Neuronal stem cell (in vitro differentiated cells): ENCODE data around the gene DYNAP.

Experiments
- DNase-seq: peaks from one replicate; pipeline ENCODE4 v3.0.0-alpha.2; 2013; ENCODE audit warnings: low spot score
- H2AFZ ChIP-seq: one replicate; pipeline ENCODE4 v1.6.1; 2013; ENCODE audit warnings: mild to moderate bottlenecking, low read length, inconsistent platforms
- H2AK5ac ChIP-seq: 2 replicates; pipeline ENCODE4 v1.6.1; 2013; ENCODE audit warnings: low read depth, mild to moderate bottlenecking, inconsistent platforms, low read length, moderate library complexity, mixed read lengths
- H2BK120ac ChIP-seq: 2 replicates; pipeline ENCODE4 v1.6.1; 2013; ENCODE audit warnings: low read depth, mild to moderate bottlenecking, inconsistent platforms, low read length, moderate library complexity, mixed read lengths
- H2BK12ac ChIP-seq: one replicate; pipeline ENCODE4 v1.6.1; 2013; ENCODE audit warnings: low read length, inconsistent platforms
- H2BK15ac ChIP-seq: 2 replicates; pipeline ENCODE4 v1.6.1; 2013; ENCODE audit warnings: mild to moderate bottlenecking, low read length, inconsistent platforms, mixed read lengths
- H2BK5ac ChIP-seq: one replicate; pipeline ENCODE4 v1.6.1; 2013; ENCODE audit warnings: inconsistent platforms, mild to moderate bottlenecking, low read length, moderate library complexity
- H3K14ac ChIP-seq: one replicate; pipeline ENCODE4 v1.6.1; 2013; ENCODE audit warnings: low read length, inconsistent platforms
- H3K18ac ChIP-seq: 2 replicates; pipeline ENCODE4 v1.6.1; 2013; ENCODE audit warnings: low read length, inconsistent platforms
- H3K23ac ChIP-seq: 2 replicates; pipeline ENCODE4 v1.6.1; 2013; ENCODE audit warnings: low read depth, mild to moderate bottlenecking, mixed read lengths, low read length, inconsistent platforms; ENCODE audit not compliant: poor library complexity
- H3K27ac ChIP-seq: replicated peaks from 3 replicates; pipeline ENCODE4 v1.5.1; 2013; ENCODE audit warnings: low read length, inconsistent platforms
- H3K27me3 ChIP-seq, 3 experiments: 2 replicates each; pipeline ENCODE4 v1.6.1; 2013; ENCODE audit warnings: low read length in 3 of 3, mild to moderate bottlenecking in 2 of 3, inconsistent platforms in 1 of 3, low read depth in 1 of 3, mixed read lengths in 1 of 3, moderate library complexity in 1 of 3; ENCODE audit not compliant: control insufficient read depth in 3 of 3, insufficient read depth in 3 of 3
- H3K36me3 ChIP-seq, 2 donors: replicated peaks in 1 of 2; 2 replicates each; pipeline ENCODE4 v1.6.1; 2013; ENCODE audit warnings: low read length in 2 of 2; ENCODE audit not compliant: control insufficient read depth in 2 of 2, insufficient read depth in 2 of 2
- H3K4ac ChIP-seq: 2 replicates; pipeline ENCODE4 v1.6.1; 2013; ENCODE audit warnings: inconsistent platforms, mild to moderate bottlenecking, low read length, moderate library complexity
- H3K4me1 ChIP-seq, 2 donors: 1 replicate in 1 of 2; 2 replicates in 1 of 2; pipeline ENCODE4 v1.6.1; 2013; ENCODE audit warnings: low read length in 2 of 2, low read depth in 1 of 2; ENCODE audit not compliant: control insufficient read depth in 2 of 2, insufficient read depth in 1 of 2
- H3K4me2 ChIP-seq: one replicate; pipeline ENCODE4 v1.6.1; 2013; ENCODE audit warnings: mild to moderate bottlenecking, low read length, inconsistent platforms; ENCODE audit not compliant: insufficient read depth, poor library complexity, severe bottlenecking
- H3K4me3 ChIP-seq, 2 donors: 2 replicates each; pipeline ENCODE4 v1.5.1; 2013; ENCODE audit warnings: low read length in 2 of 2, mild to moderate bottlenecking in 2 of 2, inconsistent platforms in 1 of 2, moderate library complexity in 1 of 2
- H3K79me1 ChIP-seq: one replicate; pipeline ENCODE4 v1.6.1; 2013; ENCODE audit warnings: low read depth, mild to moderate bottlenecking, inconsistent platforms, low read length, moderate library complexity
- H3K9ac ChIP-seq: one replicate; pipeline ENCODE4 v1.6.1; 2013; ENCODE audit warnings: mild to moderate bottlenecking, low read depth, low read length, inconsistent platforms; ENCODE audit not compliant: poor library complexity
- H3K9me3 ChIP-seq, 2 donors: replicated peaks in 1 of 2; 2 replicates each; pipeline versions ENCODE3 to v1.6.1; 2013; ENCODE audit warnings: low read length in 2 of 2, mild to moderate bottlenecking in 2 of 2, inconsistent platforms in 1 of 2, low read depth in 1 of 2, mixed read lengths in 1 of 2, moderate library complexity in 1 of 2; ENCODE audit not compliant: control insufficient read depth in 2 of 2, insufficient read depth in 1 of 2
- H4K8ac ChIP-seq: one replicate; pipeline ENCODE4 v1.6.1; 2013; ENCODE audit warnings: low read depth, mild to moderate bottlenecking, inconsistent platforms, low read length, moderate library complexity
- H4K91ac ChIP-seq: one replicate; pipeline ENCODE4 v1.6.1; 2013; ENCODE audit warnings: low read length, low read depth, mild to moderate bottlenecking, inconsistent platforms; ENCODE audit not compliant: poor library complexity
- WGBS, 2 donors: extraction: QIAGEN DNeasy Blood & Tissue Kit; methylation state at CpG; one replicate each; pipeline ENCODE4 v1.1.7; 2013; ENCODE audit warnings: missing lambda C conversion rate in 2 of 2, mixed read lengths in 1 of 2; ENCODE audit not compliant: insufficient read length in 2 of 2, insufficient replicate concordance in 1 of 2; ENCODE audit errors: extremely low coverage in 2 of 2; 5-methylcytosine and 5-hydroxymethylcytosine counted together

The DYNAP gene

GRCh38 chr18:54607213-54608027, 16.4 kb downstream of the DYNAP start:
- H2BK12ac ChIP-seq = no peak overlapping the region
- H4K91ac ChIP-seq = no peak overlapping the region
- no peak overlapping the region for H3K18ac ChIP-seq
- peak overlapping the region; percentile 63 for H2AFZ ChIP-seq
- H3K36me3 ChIP-seq = no peaks in the 10 kb centered on the region
- no peak overlapping the region for H3K9ac ChIP-seq
- DNase-seq = no peak
- H3K27ac ChIP-seq = no peak overlapping the region
- H3K9me3 ChIP-seq = no peaks in the 10 kb centered on the region
- H3K4me2 ChIP-seq = no peak overlapping the region
- peaks cover 0 to 2% of the 10 kb centered on the region in 2 donors for H3K4me1 ChIP-seq
- no peak overlapping the region for H2BK5ac ChIP-seq
- no peak overlapping the region for H2BK120ac ChIP-seq
- peaks cover 2% of the 10 kb centered on the region for H3K79me1 ChIP-seq
- H3K14ac ChIP-seq = no peak overlapping the region
- H2BK15ac ChIP-seq = no peak overlapping the region
- no peak overlapping the region for H4K8ac ChIP-seq
- no peak overlapping the region for H2AK5ac ChIP-seq
- H3K4ac ChIP-seq = no peak overlapping the region
- H3K27me3 ChIP-seq = peaks cover 0 to 2% (median 0%) of the 10 kb centered on the region in 3 experiments
- no CpG with 5 or more reads among the region's 11 CpGs for WGBS, 2 donors
- no peak overlapping the region for H3K23ac ChIP-seq
- H3K4me3 ChIP-seq = peak overlapping the region in 1 of 2 donors; percentile 16

- Histone ChIP-seq H4K8ac (no peak overlapping the region), H2BK12ac (no peak overlapping the region), H3K4me1 (peaks cover 0 to 2% of the 10 kb centered on the region in 2 donors), H4K91ac (no peak overlapping the region), H3K23ac (no peak overlapping the region), H3K9ac (no peak overlapping the region), H3K36me3 (no peaks in the 10 kb centered on the region), H2BK5ac (no peak overlapping the region), H3K4me3 (no peak overlapping the region), H3K4ac (no peak overlapping the region), H3K27me3 (peaks cover 0 to 2% (median 0%) of the 10 kb centered on the region in 3 experiments), H3K79me1 (peaks cover 2% of the 10 kb centered on the region), H3K18ac (no peak overlapping the region), H2BK120ac (no peak overlapping the region), H2AK5ac (no peak overlapping the region), H3K4me2 (no peak overlapping the region), H3K9me3 (no peaks in the 10 kb centered on the region), H2BK15ac (no peak overlapping the region), H2AFZ (peak overlapping the region; percentile 63), H3K27ac (no peak overlapping the region), H3K14ac (no peak overlapping the region)
- DNase-seq = no peak
- no CpG with 5 or more reads among the region's 3 CpGs for WGBS, 2 donors
Measured at GRCh38 chr18:54608028-54608642, 17.1 kb downstream of the DYNAP start.

DNA sequence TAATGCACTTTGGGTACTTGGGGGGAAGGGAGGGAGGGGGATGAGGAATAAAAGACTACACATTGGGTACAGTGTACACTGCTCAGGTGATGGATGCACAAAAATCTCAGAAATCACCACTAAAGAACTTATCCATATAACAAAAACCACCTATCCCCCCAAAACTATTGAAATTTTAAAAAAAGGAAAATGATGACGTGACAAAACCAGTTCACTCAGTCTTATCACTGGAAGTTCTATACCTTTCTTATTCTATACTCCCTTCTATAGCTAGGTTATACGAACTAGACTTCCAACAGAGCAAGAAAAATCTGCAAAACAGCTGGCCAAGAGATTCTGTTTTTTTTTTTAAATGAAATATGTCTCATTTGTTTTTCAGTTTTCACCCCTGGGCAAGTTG, 20.8 kb downstream of the DYNAP start:
- WGBS, 2 donors = no CpG with 5 or more reads among the region's 2 CpGs
- H3K79me1 ChIP-seq = no peaks in the 10 kb centered on the region

GRCh38 chr18:54612237-54612636, 21.2 kb downstream of the DYNAP start:
- Histone ChIP-seq H3K4me1 (peaks cover 0 to 2% of the 10 kb centered on the region in 2 donors), H3K79me1 (no peaks in the 10 kb centered on the region), H4K91ac (no peak overlapping the region), H3K4me3 (no peak overlapping the region), H2BK12ac (no peak overlapping the region), H2BK15ac (no peak overlapping the region), H3K9ac (no peak overlapping the region), H4K8ac (no peak overlapping the region), H3K4me2 (no peak overlapping the region), H3K27me3 (no peaks in the 10 kb centered on the region), H2AFZ (no peak overlapping the region), H2BK120ac (no peak overlapping the region), H3K18ac (no peak overlapping the region), H3K36me3 (no peaks in the 10 kb centered on the region), H2BK5ac (no peak overlapping the region), H2AK5ac (no peak overlapping the region), H3K14ac (no peak overlapping the region), H3K4ac (no peak overlapping the region), H3K27ac (no peak overlapping the region), H3K23ac (no peak overlapping the region), H3K9me3 (no peaks in the 10 kb centered on the region)
- DNase-seq = no peak
- no CpG with 5 or more reads among the region's 4 CpGs for WGBS, 2 donors

More for the DNA sequence above, 20.8 kb downstream of the DYNAP start:
- no peaks in the 10 kb centered on the region for H3K9me3 ChIP-seq
- no peak overlapping the region for H3K4me2 ChIP-seq
- H2BK120ac ChIP-seq = no peak overlapping the region
- H2BK12ac ChIP-seq = no peak overlapping the region
- no peak overlapping the region for H4K91ac ChIP-seq
- no peak overlapping the region for H3K23ac ChIP-seq
- H3K18ac ChIP-seq = no peak overlapping the region
- H3K4me1 ChIP-seq = peaks cover 0 to 2% of the 10 kb centered on the region in 2 donors
- H3K14ac ChIP-seq = no peak overlapping the region
- no peak overlapping the region for H2BK15ac ChIP-seq
- H3K4me3 ChIP-seq = no peak overlapping the region
- no peak overlapping the region for H2AK5ac ChIP-seq
- no peak overlapping the region for H2BK5ac ChIP-seq
- no peak overlapping the region for H3K4ac ChIP-seq
- no peak overlapping the region for H3K27ac ChIP-seq
- DNase-seq = no peak
- H3K36me3 ChIP-seq = no peaks in the 10 kb centered on the region
- H3K9ac ChIP-seq = no peak overlapping the region
- H4K8ac ChIP-seq = no peak overlapping the region
- no peak overlapping the region for H2AFZ ChIP-seq
- H3K27me3 ChIP-seq = no peaks in the 10 kb centered on the region
